ENCODE measurements around the gene SPRYD4.

Gene SPRYD4

GRCh38 chr12:56469007-56469930, 891 bp downstream of the SPRYD4 start:
- TF ChIP-seq CTCF (IDR thresholded peaks at IDR 0.05; ENCODE audit: control extremely low read depth, extremely low read depth, low read depth, missing control alignments) = no peak
- DNase-seq (ENCODE audit: extremely low spot score) = no peak
- ChIA-PET POLR2A (interaction anchor here (0.5 kb wide), 1 partner anchor 133 kb away, joined by 3 read pairs; no protein-coding TSS in a partner anchor), CTCF (interaction anchor here (0.8 to 2.7 kb wide), 9 partner anchors 8 to 280 kb away, joined by 3 to 13 read pairs (median 4); partner anchors contain the start of gene SMARCC2)

GRCh38 chr12:56474389-56474788, 6.0 kb downstream of the SPRYD4 start:
- ChIA-PET POLR2A (no interaction called here), CTCF (interaction anchor here (2.3 to 3.4 kb wide), 2 partner anchors 10 to 11 kb away, joined by 9 to 10 read pairs; no protein-coding TSS in a partner anchor)
- no peak for DNase-seq (ENCODE audit: extremely low spot score)
- TF ChIP-seq CTCF (IDR thresholded peaks at IDR 0.05; ENCODE audit: control extremely low read depth, extremely low read depth, low read depth, missing control alignments) = no peak

- no peak for DNase-seq (ENCODE audit: extremely low spot score)
- no peak for TF ChIP-seq CTCF (IDR thresholded peaks at IDR 0.05; ENCODE audit: control extremely low read depth, extremely low read depth, low read depth, missing control alignments)
- ChIA-PET CTCF (interaction anchor here (1.1 kb wide), 1 partner anchor 148 kb away, joined by 3 read pairs; no protein-coding TSS in a partner anchor), POLR2A (interaction anchor here (0.7 kb wide), 1 partner anchor 286 kb away, joined by 3 read pairs; no protein-coding TSS in a partner anchor)
Measured at GRCh38 chr12:56476143-56476542, 7.8 kb downstream of the SPRYD4 start.

GRCh38 chr12:56476972-56477432, 8.6 kb downstream of the SPRYD4 start:
- no peak for TF ChIP-seq CTCF (IDR thresholded peaks at IDR 0.05; ENCODE audit: control extremely low read depth, extremely low read depth, low read depth, missing control alignments)
- ChIA-PET POLR2A (interaction anchor here (0.7 to 1.1 kb wide), 2 partner anchors 110 to 118 kb away, joined by 4 read pairs; no protein-coding TSS in a partner anchor), CTCF (interaction anchor here (0.7 to 1.2 kb wide), 3 partner anchors 8 to 37 kb away, joined by 3 read pairs; partner anchors contain the start of gene SPRYD4)
- no peak for DNase-seq (ENCODE audit: extremely low spot score)

GRCh38 chr12:56477521-56478225, 9.3 kb downstream of the SPRYD4 start:
- TF ChIP-seq CTCF (IDR thresholded peaks at IDR 0.05; ENCODE audit: control extremely low read depth, extremely low read depth, low read depth, missing control alignments) = no peak
- ChIA-PET CTCF (interaction anchor here (0.7 to 1.2 kb wide), 3 partner anchors 9 to 36 kb away, joined by 3 read pairs; partner anchors contain the start of gene SPRYD4), POLR2A (interaction anchor here (1.1 kb wide), 1 partner anchor 111 kb away, joined by 4 read pairs; no protein-coding TSS in a partner anchor)
- no peak for DNase-seq (ENCODE audit: extremely low spot score)

- CTCF ChIA-PET = interaction anchor here (1.2 to 2.3 kb wide), 3 partner anchors 10 to 360 kb away, joined by 3 to 9 read pairs (median 5); no protein-coding TSS in a partner anchor
- DNase-seq (ENCODE audit: extremely low spot score) = no peak
- TF ChIP-seq CTCF (IDR thresholded peaks at IDR 0.05; ENCODE audit: control extremely low read depth, extremely low read depth, low read depth, missing control alignments) = no peak
- POLR2A ChIA-PET = no interaction called here
Measured at GRCh38 chr12:56479625-56480024, 11.2 kb downstream of the SPRYD4 start.

Measured in GM10248 (cell line).